ENCODE measurements around the gene C1orf185. TPM values are rescaled to one million over a fixed set of nuclear protein-coding genes. Genes with fewer than 3 reads are reported as not detected.

Gene C1orf185
- polyA plus RNA-seq, 1 of the 3 experiments (the other 2 are of a cell fraction), result not detected

DNA sequence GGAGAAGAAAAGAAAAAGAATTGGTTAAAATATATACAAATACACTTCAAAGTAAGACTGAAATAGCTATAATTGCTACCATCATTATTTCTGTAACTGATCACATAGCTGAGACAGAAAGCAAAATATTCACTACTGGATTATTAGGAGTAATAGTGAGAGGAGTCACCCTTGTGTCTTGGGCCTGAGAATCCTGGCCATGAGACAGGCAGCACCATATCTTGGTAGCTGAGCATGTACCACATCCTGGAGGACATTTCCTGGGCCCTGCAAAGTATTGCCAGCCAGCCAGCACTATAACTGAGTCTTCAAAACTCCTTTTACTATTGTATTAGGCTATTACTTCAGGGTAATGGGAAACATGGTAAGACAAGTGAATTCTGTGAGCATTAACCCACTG, 63.5 kb downstream of the C1orf185 start:
- no peak overlapping the region for H2AFZ ChIP-seq (ENCODE audit: low read depth)
- H3K36me3 ChIP-seq (replicated peaks in 1 of 2; ENCODE audit: control insufficient read depth in 1 of 2, insufficient read depth in 2 of 2, low read length in 1 of 2), result no peaks in the 10 kb centered on the region
- no peaks in the 10 kb centered on the region for H4K20me1 ChIP-seq (ENCODE audit: insufficient read depth)
- no peaks in the 10 kb centered on the region for H3K4me1 ChIP-seq (ENCODE audit: control insufficient read depth in 1 of 2, insufficient read depth in 2 of 2, low read depth in 1 of 2, low read length in 1 of 2)
- ChIA-PET POLR2A (no interaction called here), CTCF (no interaction called here)
- H3K79me2 ChIP-seq (ENCODE audit: insufficient read depth), result no peaks in the 10 kb centered on the region
- H3K27ac ChIP-seq (ENCODE audit: low read depth in 2 of 2, low read length in 1 of 2), result no peak overlapping the region
- H3K9me2 ChIP-seq, result no peaks in the 10 kb centered on the region
- H3K9ac ChIP-seq, result no peak overlapping the region
- no peak overlapping the region for H3K4me2 ChIP-seq
- H3K9me3 ChIP-seq, result no peaks in the 10 kb centered on the region
- no peaks in the 10 kb centered on the region for H3F3A ChIP-seq (replicated peaks; ENCODE audit: insufficient read depth)
- no peak overlapping the region for H3K4me3 ChIP-seq (ENCODE audit: low read depth in 2 of 2, low read length in 1 of 2)
- no peaks in the 10 kb centered on the region for H3K27me3 ChIP-seq (ENCODE audit: insufficient read depth)
- TF ChIP-seq TEAD4 (IDR thresholded peaks at IDR 0.05; ENCODE audit: borderline replicate concordance, insufficient read depth) (no peak), ELF1 (IDR thresholded peaks at IDR 0.05) (no peak), MEF2A (IDR thresholded peaks at IDR 0.05; ENCODE audit: borderline replicate concordance, low read depth) (no peak), NFIC (IDR thresholded peaks at IDR 0.05; ENCODE audit: borderline replicate concordance) (no peak), GABPA (IDR thresholded peaks at IDR 0.05; ENCODE audit: low read depth) (no peak), TCF12 (IDR thresholded peaks at IDR 0.05) (no peak), YY1 (IDR thresholded peaks at IDR 0.05; ENCODE audit: low read depth) (no peak), MXI1 (IDR thresholded peaks at IDR 0.05; ENCODE audit: low read depth, low read length) (no peak), EP300 (IDR thresholded peaks at IDR 0.05; ENCODE audit: borderline replicate concordance in 1 of 2, low read depth in 1 of 2, low read length in 1 of 2) (no peak)
- TF ChIP-seq, protein P1, sequence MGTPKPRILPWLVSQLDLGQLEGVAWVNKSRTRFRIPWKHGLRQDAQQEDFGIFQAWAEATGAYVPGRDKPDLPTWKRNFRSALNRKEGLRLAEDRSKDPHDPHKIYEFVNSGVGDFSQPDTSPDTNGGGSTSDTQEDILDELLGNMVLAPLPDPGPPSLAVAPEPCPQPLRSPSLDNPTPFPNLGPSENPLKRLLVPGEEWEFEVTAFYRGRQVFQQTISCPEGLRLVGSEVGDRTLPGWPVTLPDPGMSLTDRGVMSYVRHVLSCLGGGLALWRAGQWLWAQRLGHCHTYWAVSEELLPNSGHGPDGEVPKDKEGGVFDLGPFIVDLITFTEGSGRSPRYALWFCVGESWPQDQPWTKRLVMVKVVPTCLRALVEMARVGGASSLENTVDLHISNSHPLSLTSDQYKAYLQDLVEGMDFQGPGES (IDR thresholded peaks at IDR 0.05; ENCODE audit: low read depth, low read length), result no peak
- TF ChIP-seq, protein P2, sequence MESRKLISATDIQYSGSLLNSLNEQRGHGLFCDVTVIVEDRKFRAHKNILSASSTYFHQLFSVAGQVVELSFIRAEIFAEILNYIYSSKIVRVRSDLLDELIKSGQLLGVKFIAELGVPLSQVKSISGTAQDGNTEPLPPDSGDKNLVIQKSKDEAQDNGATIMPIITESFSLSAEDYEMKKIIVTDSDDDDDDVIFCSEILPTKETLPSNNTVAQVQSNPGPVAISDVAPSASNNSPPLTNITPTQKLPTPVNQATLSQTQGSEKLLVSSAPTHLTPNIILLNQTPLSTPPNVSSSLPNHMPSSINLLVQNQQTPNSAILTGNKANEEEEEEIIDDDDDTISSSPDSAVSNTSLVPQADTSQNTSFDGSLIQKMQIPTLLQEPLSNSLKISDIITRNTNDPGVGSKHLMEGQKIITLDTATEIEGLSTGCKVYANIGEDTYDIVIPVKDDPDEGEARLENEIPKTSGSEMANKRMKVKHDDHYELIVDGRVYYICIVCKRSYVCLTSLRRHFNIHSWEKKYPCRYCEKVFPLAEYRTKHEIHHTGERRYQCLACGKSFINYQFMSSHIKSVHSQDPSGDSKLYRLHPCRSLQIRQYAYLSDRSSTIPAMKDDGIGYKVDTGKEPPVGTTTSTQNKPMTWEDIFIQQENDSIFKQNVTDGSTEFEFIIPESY (IDR thresholded peaks at IDR 0.05; ENCODE audit: borderline replicate concordance, low read depth), result no peak
- TF ChIP-seq, protein P3, sequence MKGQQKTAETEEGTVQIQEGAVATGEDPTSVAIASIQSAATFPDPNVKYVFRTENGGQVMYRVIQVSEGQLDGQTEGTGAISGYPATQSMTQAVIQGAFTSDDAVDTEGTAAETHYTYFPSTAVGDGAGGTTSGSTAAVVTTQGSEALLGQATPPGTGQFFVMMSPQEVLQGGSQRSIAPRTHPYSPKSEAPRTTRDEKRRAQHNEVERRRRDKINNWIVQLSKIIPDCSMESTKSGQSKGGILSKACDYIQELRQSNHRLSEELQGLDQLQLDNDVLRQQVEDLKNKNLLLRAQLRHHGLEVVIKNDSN (IDR thresholded peaks at IDR 0.05; ENCODE audit: borderline replicate concordance, low read depth), result no peak
- TF ChIP-seq, protein P4, sequence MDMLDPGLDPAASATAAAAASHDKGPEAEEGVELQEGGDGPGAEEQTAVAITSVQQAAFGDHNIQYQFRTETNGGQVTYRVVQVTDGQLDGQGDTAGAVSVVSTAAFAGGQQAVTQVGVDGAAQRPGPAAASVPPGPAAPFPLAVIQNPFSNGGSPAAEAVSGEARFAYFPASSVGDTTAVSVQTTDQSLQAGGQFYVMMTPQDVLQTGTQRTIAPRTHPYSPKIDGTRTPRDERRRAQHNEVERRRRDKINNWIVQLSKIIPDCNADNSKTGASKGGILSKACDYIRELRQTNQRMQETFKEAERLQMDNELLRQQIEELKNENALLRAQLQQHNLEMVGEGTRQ (IDR thresholded peaks at IDR 0.05; ENCODE audit: borderline replicate concordance, low read depth, low read length), result no peak
- DNase-seq, result no peak

DNA sequence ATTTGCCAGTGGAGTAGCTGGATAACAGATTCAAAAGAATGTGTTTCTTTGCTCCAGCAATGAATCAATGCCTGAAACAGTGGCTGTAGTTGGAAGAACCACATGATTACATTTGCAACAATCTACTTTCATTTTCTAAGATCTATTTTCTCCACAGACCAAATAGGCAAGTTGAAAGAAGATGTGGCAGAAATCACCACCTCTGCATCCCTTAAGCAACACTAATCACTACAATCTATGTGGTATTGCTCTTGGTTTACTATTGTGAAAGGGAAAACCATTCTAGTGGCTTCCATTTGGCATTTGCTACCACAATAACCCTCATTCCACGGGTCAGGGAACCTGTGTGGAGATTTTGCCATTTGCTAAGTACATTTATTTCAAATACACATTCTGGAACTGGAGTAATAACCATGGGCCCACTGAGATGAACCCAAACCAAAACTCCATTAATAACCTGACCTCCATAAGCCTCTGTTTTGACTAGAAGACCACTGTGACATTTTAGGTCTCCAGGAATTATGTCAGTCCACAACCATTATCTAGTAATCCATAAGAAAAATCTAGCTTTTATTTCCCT, 66.3 kb downstream of the C1orf185 start:
- 5% methylated on average over 1 of the region's 1 CpG for WGBS (ENCODE audit: low lambda C conversion rate)
- no peaks in the 10 kb centered on the region for H3K27me3 ChIP-seq (ENCODE audit: insufficient read depth)
- no peaks in the 10 kb centered on the region for H3F3A ChIP-seq (replicated peaks; ENCODE audit: insufficient read depth)
- H3K9ac ChIP-seq, result no peak overlapping the region
- no peak overlapping the region for H3K27ac ChIP-seq (ENCODE audit: low read depth in 2 of 2, low read length in 1 of 2)
- no peaks in the 10 kb centered on the region for H3K9me2 ChIP-seq
- no peaks in the 10 kb centered on the region for H3K79me2 ChIP-seq (ENCODE audit: insufficient read depth)
- ChIA-PET CTCF (interaction anchor here (1.3 to 13.7 kb wide), 2 partner anchors 21 to 25 kb away, joined by 3 to 109 read pairs; no protein-coding TSS in a partner anchor), POLR2A (no interaction called here)
- TF ChIP-seq, protein P1 (IDR thresholded peaks at IDR 0.05; ENCODE audit: low read depth, low read length), result no peak
- no peak for TF ChIP-seq POLR2AphosphoS5 (IDR thresholded peaks at IDR 0.05; ENCODE audit: low read depth, low read length)
- no peak for TF ChIP-seq NFIC (IDR thresholded peaks at IDR 0.05; ENCODE audit: borderline replicate concordance)
- TF ChIP-seq FOSL2 (IDR thresholded peaks at IDR 0.05; ENCODE audit: borderline replicate concordance, low read depth), result no peak
- TF ChIP-seq, protein P5, sequence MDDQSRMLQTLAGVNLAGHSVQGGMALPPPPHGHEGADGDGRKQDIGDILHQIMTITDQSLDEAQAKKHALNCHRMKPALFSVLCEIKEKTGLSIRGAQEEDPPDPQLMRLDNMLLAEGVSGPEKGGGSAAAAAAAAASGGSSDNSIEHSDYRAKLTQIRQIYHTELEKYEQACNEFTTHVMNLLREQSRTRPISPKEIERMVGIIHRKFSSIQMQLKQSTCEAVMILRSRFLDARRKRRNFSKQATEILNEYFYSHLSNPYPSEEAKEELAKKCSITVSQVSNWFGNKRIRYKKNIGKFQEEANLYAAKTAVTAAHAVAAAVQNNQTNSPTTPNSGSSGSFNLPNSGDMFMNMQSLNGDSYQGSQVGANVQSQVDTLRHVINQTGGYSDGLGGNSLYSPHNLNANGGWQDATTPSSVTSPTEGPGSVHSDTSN (IDR thresholded peaks at IDR 0.05), result no peak
- TF ChIP-seq GABPA (IDR thresholded peaks at IDR 0.05; ENCODE audit: low read depth), result no peak
- TF ChIP-seq, protein P3 (IDR thresholded peaks at IDR 0.05; ENCODE audit: borderline replicate concordance, low read depth), result no peak
- no peak for TF ChIP-seq RFX5 (IDR thresholded peaks at IDR 0.05; ENCODE audit: low read length)
- TF ChIP-seq, protein P4 (IDR thresholded peaks at IDR 0.05; ENCODE audit: borderline replicate concordance, low read depth, low read length), result no peak
- TF ChIP-seq MEF2A (IDR thresholded peaks at IDR 0.05; ENCODE audit: borderline replicate concordance, low read depth), result no peak
- H3K9me3 ChIP-seq, result no peaks in the 10 kb centered on the region
- H3K36me3 ChIP-seq (replicated peaks in 1 of 2; ENCODE audit: control insufficient read depth in 1 of 2, insufficient read depth in 2 of 2, low read length in 1 of 2), result no peaks in the 10 kb centered on the region
- no peaks in the 10 kb centered on the region for H3K4me1 ChIP-seq (ENCODE audit: control insufficient read depth in 1 of 2, insufficient read depth in 2 of 2, low read depth in 1 of 2, low read length in 1 of 2)
- H2AFZ ChIP-seq (ENCODE audit: low read depth), result no peak overlapping the region
- no peak overlapping the region for H3K4me3 ChIP-seq (ENCODE audit: low read depth in 2 of 2, low read length in 1 of 2)
- H4K20me1 ChIP-seq (ENCODE audit: insufficient read depth), result no peaks in the 10 kb centered on the region
- no peak overlapping the region for H3K4me2 ChIP-seq
- DNase-seq, result no peak
